Ecto neural progenitor cell (in vitro differentiated cells): ENCODE data around the gene CSF3.
A peak's percentile ranks its signal among the peaks of the same experiment; 100 is the strongest.

ENCODE experiments used
- DNase-seq: peaks from one replicate; pipeline ENCODE4 v3.0.0-alpha.2; 2018; ENCODE audit warnings: low spot score

CSF3 gene

DNA sequence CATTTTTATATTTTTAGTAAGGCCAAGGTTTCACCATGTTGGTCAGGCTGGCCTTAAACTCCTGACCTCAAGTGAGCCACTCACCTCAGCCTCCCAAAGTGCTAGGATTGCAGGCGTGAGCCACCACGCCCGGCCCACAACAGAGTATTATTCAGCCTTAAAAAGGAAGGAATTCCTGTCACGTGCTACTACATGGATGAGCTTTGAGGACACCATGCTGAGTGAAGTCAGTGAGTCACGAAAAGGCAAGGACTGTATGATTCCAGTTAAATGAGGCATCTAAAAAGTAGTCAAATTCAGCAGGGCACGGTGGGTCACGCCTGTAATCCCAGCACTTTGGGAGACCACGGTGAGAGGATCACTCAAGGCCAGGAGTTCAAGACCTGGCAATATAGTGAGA is 9.7 kb downstream of the CSF3 start:
- DNase-seq, result no peak

DNA sequence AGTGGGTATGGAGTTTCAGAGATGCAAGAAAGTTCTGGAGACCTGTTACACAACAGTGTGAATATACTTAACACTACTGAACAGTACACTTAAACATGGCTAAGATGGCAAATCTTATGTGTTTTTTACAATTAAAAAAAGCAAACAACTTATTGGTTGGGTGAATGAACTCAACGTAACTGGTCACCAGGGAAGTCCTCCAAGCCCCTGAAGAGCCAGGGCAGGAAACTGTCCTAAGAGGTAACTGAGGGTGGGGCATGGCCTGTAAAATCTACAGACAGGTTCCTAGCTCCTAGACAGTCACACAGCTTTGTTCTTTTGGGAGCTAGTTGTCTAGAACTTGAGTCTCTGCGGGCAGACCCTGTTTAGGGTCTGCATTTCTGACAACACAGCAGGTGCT is 10.3 kb downstream of the CSF3 start:
- no peak for DNase-seq

DNA sequence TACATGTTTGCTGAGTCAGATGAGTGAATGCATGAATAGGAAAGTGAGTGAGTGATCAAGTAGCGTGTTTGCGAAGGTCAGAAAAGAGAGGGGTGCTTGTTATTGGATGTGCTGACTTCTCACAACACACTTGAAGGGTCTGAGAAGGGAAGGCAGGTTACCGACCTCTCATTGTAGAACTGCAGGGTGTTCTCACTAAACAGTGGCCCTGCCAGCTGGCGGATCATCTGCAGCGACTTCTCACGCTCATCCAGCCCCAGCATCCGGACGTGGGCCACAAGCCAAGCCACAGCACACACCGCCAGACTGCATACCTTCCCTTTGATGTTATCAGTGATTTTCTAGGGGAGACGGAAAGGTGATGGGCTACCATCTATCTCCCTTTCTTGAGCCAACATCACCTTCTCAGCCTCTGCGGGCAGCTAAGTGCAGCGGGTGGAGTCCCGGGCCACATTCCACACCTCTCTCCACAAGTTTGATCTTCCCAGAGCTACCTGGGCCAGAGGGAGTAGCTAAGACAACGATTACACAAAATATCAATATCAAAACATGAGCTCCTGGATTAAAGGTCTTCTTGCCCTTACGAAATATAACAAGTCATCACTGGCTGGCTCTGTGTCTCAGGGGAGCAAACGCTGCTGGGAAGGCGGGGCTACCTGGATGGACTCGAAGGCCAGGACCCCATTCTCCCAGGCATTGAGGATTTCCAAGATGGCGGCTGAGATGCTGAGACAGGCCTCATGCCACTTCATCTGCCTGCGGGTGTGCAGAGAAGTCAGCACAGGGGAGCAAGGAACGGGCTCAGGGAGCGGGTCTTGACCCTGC is 11.0 kb downstream of the CSF3 start:
- no peak for DNase-seq

DNA sequence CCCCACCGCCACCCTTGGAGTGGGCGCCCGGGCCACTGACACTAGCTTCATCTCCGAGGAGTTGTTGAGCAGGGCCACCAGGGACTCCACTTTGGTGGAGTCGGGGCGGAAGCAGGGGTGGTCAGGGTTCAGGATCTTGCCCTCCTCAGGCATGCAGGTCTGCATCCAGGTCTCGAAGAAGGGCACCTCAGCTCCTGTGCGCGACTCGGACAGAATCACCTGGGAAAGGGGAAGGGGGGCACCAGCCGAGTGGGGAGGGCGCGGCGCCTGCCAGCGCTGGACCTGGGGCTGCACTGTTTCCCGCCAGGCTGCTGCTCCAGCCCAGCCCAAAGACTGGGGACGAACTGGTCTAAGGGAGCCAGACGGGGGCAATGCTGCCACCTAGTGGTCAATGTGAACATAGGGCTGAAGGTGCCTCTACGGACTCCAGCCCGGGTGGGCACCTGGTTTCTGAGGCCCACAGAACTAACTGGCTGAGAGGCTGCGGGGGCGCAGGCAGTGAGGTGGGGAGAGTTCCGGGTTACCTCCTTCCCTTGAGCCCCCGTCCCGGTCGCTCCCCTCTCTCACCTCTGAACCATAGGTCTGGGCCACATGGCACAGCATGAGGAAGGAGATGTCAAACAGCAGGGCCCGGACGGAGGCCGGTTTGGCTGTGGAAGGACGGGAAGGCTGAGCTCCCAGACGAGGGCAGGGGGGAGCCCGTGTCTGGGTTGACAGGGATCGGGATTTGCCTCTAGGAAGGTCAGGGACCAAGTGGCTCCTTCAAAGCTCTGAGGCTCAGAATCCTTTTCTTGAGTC is 11.8 kb downstream of the CSF3 start:
- DNase-seq, result peak; percentile 92

DNA sequence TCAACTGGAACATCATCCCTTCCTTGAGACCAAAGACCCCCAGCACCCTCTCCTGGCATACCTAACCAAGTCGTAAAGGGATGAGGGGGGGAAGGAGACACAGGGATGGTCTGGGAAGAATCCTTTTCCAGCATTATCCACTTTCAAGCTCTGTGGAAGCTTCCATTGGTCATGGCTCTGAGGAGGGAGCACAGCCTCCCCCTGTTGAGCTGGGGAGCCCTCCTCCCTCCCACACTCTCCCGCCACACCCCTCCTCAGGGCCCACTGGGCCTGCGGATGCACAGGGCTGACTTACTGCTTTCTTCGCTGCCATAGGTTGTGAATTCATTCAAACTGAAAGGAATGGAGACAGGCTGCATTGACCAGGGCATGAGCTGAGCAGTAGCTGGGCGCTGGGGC is 12.4 kb downstream of the CSF3 start:
- no peak for DNase-seq

DNA sequence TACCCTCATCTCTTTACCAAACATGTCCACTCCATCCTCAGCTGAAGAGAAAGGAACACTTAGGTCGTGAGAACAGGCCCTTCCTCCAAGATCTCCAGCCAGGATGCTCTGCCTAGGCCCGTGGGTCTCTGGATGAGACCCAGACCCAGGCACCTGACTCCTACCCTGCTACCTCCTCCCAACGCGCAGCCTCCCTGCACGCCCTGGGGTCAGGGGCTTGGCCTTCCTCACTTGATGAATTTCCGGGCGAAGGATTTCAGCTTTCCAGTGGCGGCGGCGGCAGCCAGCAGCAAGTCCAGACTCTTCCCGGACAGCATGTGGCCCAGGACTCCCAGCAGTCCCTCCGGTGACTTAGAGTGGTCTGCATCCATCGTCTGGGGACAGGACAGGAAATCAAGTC is 13.4 kb downstream of the CSF3 start:
- no peak for DNase-seq

DNA sequence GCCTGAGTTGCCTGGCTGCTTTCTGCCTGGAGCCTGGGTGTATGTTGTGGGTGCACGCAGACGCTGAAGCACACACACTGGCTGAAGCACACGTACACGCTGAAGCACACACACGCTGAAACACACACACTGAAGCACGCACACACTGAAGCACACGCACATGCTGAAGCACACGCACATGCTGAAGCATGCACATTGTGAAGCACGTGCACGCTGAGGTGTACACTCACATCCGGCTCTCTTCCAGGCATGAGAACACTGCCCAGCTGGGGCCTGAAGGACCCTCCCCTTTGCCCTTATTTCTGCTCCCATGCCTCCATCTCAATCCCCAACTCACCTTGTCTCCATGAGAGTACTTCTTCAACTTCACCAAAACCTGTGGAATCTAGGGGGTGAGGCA is 16.5 kb downstream of the CSF3 start:
- DNase-seq, result no peak

DNA sequence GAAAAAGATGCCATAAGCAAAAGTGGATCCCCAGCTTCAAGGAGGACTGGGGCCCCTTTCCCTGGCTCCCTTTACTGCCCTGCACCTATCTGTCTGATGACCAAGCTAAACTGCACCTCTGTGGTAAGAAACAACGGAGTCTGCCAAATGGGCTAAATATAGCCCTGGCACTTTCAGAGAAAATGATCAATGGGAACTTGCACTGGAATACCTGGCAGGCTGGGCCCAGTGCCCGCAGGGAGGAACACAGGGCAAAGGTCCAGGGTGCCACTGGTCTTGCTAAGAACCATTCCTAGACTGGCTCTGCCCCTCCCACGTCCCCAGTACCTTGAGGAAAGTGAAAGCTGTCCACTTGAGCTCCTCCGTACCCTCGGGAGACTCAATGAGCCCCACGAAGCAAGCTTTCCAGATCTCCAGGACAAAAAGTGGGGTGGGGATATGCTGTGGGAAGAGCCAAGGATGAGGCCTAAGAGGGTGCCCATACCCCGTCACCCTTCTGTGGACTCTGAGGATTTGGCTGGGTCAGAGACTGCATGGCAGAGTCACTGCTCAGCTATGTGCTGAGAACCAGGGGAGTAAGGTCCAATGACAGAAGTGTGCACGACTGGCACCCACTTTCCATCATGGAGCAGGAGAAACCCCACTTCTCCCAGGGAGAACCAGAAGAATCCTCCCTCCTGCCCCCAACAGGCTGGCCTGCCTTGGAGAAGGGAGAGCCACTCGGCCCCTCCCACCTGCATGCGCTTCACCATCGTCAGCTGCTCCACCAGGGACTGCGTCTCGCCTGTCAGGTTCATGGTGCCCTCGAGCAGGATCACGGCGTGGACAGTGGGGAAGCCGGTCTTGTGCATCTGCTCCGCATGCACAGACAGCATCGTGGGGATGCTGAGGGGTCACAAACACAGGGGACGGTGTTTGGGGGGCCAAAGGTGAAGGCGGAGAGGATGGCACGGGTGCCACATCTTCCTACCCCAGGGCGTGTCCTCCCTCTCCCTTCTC is 17.4 kb downstream of the CSF3 start:
- peak; percentile 38 for DNase-seq

DNA sequence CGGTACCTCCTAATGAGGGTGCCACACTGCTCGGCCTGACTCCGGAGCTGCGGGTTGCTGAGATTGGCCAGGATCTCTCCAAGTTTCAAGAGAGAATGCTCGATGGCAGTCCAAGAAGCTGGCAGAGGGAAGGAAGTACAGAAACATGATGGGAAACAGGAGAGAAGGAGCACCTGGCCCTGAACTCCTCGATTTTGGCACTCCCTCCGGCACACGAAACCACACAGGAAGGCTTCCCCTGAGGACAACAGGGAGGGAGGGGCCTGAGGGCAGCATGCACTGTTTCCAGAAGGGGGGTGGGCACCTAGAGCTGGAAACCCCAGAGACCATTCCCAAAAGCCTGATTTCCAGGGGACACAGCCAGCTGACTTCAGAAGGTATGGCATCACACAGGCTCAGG is 18.1 kb downstream of the CSF3 start:
- DNase-seq, result no peak

DNA sequence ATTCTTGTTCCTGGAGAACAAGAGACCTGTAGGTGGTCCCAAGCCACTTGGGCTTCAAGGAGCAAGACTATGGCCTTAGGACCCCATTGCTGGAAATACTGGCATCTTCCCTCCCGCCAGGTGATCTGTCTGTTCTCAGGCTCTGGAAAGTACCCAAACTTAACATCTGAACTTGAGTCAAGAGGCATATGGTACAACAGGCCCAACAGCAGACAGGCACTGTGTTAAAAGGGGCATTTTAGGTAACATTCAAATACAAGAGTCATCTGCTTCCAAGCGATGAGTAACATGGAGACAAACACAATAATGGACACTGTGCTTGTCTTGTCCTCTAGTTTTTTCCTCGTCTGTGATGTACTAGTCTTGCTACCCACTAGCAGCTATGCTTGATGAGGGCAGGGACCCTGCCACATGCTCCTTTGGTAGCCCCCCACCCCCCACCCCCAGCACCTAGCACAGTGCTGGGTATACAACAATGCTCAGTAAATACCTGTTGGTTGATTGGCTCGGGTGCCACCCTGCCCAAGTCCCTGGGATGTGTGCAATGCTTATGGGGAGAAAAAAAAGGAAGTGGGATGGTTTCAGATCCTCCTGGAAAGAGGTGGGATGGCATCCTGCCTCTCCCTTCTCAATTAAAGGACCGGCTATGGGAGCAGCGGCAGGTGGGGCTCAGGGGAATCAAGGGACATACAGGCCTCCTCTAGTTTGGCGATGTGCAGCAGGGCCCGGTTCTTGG is 19.4 kb downstream of the CSF3 start:
- no peak for DNase-seq

DNA sequence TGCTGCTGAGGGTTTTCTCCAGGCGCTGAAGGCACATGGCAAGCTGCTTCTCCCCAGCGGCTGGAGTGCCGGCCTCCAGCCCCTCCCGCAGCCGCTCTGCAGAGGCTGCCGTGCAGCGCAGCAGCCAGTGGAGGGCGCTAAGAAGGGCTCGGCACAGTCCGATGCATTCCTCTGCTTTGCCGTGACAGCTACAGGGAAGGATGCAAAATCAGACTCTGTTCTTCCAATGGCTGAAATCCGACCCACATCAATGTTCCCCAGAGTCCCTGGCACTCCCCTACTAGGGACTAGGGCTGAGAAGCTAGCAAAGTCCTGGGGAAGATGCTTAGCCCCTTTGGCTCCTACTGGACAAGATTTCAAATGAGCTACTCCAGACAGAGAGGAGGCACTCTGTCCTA is 19.9 kb downstream of the CSF3 start:
- peak; percentile 88 for DNase-seq

DNA sequence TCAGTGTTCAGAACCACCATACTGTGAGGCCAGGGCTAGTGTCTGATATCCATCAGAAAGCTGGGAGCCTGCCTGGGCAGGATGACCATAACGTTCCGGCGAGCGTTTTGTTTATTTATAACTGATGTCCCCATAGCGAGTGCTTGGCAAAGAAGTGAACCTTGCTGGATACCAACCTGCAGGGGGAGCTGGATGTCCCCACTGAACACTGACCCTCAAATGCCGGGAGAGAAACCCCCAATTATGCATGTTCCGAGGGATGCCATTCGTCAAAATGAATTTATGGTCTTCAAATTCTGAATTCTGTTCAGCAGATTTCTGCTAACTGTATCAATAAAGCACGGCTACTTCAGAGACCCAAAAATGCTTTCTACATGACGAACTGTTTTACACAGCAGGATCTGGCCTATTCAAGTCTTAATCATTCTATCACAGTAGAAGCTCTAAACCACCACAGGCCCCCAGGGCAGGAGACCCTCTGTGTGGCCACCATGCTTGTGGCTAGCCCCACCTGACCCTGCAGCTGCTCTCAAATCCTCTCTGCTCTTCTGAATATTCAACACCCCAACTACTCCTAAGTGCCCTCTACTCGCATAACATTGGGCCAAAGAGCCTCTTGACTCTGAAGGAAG is 23.8 kb downstream of the CSF3 start:
- no peak for DNase-seq

DNA sequence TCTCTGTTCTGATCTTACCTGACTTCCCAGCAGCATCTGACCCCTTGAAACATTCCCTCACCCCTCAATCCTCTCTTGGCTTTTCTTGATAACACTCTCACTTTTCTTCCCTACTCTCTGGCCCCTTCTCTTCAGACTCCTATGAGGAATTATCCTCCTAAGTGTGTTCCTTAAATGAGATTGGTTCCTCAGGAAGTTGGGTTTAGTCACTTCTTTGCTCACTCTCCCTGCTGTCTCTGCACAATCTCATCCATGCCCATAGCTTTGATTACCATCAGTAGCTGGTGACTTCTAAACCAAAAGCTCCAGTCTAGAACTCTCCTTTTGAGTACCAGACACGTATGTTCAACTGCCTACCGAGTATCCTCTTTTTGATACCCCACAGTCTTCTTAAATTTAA is 26.0 kb downstream of the CSF3 start:
- no peak for DNase-seq

DNA sequence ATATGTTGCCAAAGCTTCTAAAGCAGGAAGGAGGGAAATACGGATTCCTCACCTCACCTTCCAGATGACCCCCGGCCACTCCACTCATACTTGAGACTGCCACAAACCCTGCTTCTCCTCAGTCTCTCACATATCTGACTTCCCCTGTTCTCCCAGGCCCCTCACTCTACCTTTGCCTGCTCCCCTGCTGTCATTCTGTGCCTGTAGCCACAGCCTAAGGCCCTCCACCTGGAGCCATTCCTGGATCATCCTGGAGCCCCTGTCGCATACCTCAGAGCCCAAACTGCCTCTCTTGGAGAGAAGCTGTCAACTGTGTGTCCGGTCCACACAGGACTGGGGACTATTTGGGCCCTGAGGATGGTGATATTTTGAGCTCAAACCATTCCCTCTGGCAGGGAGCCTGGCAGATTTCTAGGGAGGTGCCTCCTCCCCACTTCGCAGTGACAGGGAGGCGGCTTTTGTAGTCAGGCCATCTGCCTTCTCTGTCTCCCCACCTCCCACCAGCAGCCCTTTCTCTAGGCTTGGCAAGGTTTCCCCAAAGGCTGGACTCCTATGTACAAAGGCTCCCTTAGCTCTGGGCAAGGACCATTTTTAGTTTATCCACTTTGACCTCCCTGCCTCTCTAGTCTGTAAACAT is 41.3 kb downstream of the CSF3 start:
- DNase-seq, result peak; percentile 43

DNA sequence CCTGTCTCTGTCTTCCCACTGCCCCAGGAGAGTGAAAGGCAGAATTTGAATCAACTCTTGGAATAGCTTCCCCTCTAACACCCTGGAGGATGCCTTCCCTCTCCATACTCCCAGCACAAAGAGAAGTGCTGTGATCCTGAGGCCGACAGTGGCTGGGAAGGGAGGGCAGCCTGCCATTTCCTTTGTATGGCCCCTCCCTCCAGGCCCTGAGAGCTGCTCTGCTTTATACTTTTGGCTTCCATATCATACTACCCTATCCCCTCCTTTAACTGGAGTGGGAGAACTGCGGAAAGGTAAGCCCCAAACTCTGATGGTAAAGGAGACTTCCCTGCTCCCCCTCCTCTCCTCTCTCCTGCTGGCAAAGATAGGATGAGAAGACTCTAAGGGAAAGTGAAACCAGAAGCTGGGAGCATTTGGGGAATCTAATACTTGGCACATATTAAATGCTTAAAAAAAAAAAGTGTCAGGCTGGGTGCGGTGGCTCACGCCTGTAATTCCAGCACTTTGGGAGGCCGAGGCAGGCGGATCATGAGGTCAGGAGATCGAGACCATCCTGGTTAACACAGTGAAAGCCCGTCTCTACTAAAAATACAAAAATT is 43.0 kb downstream of the CSF3 start:
- DNase-seq, result peak; percentile 46

DNA sequence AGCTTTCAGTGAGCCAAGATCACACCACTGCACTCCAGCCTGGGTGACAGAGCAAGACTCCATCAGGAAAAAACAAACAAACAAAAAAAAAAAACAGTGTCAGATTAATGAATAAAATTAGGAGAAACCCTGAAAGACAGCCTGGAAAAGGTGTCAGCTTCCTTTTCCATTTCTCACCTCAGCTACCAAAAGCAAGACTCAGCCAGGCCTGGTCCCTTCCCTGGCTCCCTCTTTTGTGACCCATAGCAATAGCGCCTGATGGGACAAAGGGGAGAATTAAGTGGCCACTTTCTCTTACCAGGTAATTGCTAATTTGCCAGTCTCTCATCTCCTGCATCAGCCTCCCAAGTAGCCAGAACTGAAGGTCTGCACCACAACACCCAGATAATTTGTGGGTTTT is 43.6 kb downstream of the CSF3 start:
- no peak for DNase-seq

DNA sequence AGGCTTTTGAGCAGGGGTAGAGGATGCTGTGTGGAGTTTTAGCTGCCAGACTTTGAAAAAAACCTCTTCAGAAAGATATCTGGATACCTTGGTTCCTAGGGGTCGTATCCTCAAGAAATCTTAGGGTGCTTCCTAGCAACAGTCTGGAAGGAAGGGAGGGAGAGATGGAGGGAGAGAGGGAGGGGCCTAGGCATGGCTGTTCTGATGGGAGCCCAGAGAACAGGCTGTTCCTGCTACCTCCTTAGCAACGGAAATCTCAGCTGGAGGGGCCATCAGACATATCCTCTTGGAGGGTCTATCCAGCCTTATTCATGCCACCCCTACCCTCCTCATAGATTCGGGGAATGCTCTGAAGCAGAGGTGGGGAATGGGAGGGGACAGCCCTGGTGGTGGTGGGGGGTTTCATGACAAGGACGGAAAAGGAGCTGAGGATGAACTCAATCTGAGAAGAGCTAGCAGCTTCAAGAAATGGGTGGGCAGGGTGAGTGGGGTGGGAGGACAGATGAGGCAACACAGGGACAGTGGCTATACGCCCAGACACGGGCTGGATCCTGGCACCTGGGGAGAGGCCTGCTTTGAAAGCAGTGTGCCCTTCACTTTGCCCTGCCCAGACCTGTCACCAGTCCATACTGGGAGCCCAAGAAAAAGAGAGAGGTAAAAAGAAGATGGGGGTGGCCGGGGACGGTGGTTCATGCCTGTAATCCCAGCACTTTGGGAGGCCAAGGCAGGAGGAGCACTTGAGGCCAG is 44.7 kb downstream of the CSF3 start:
- DNase-seq, result peak; percentile 39

DNA sequence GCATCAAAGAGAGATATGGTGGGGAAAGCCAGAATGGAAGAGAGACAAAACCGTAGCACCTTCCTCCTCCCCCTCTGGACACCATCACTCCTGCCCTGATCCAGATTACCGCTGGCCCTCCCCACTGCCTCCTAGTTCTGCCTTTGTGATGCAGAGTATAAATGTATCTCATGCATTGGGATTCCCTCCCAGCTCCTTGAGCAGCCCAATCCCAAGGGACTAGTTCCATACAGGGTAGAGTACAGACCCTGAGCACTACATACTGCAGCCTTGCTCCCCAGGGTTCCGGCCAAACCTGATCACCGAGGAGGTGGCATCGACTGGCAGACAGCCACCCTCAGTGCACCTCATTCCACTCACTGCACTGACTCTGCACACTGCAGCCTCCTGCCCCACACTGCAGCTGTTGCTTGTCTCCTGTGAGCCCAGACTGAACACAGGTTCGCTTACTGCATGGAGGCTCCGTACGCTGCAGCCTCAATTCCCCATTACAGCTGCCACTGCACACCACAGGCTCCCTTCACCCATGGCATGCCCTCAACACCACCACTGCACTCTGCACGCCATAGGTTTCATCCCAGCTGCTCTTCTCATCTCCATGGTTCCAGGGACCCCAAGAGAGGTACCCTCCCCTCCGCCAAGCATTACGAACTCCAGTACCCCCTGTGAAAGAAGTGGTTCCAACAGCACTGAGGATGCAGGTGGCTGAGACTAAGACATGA is 45.8 kb downstream of the CSF3 start:
- DNase-seq, result peak; percentile 54

DNA sequence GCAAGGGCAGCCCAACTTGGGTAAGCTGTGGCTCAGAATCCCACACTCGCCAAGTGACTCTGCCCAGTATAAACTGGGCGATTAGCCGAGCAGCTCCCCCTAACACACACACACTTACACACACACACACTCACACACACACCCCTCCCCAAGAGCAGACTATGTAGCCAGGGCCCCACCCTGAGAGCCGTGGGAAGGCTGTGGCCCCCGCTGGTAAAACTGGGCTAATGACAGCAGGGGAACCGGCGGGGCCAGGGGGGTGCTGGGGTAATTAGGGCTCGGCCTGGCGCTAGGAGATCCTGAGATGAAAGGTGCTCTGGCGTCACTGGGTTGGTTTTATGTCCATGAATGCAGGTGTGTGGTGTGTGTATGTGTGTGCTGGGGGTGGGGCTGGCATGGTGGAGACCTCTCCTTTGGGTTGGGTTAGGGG is 46.4 kb downstream of the CSF3 start:
- peak; percentile 54 for DNase-seq
